ENCODE data around the gene PAPLN.

- no peak for TF ChIP-seq CTCF (IDR thresholded peaks at IDR 0.05)
- no peak for TF ChIP-seq EP300 (IDR thresholded peaks at IDR 0.05)
These were observed at the start of gene PAPLN for GRCh38 chr14:73237219-73237785.
